ENCODE results near the gene USF1.
A peak's percentile ranks its signal among the peaks of the same experiment; 100 is the strongest.
"Not testable (repeated sequence)": the region's sequence is repeated elsewhere in the genome, so short reads cannot be mapped to it uniquely, and the experiment has no call there.

Gene USF1

GRCh38 chr1:161008869-161009510 lies 36.8 kb downstream of the USF1 start:
- DNase-seq, result no peak
- TF ChIP-seq GATA1 (IDR thresholded peaks at IDR 0.05; ENCODE audit: low read depth, low read length), result no peak
- TF ChIP-seq POLR2A (IDR thresholded peaks at IDR 0.05; ENCODE audit: low read length), result no peak

- no peak for TF ChIP-seq GATA1 (IDR thresholded peaks at IDR 0.05; ENCODE audit: low read depth, low read length)
- TF ChIP-seq POLR2A (IDR thresholded peaks at IDR 0.05; ENCODE audit: low read length), result no peak
- no peak for DNase-seq
These were observed 38.4 kb downstream of the USF1 start for GRCh38 chr1:161007369-161007768.

- DNase-seq, result no peak
- TF ChIP-seq GATA1 (IDR thresholded peaks at IDR 0.05; ENCODE audit: low read depth, low read length) (no peak), POLR2A (IDR thresholded peaks at IDR 0.05; ENCODE audit: low read length) (no peak)
These were observed 39.2 kb downstream of the USF1 start for GRCh38 chr1:161006563-161006962.

GRCh38 chr1:161001525-161001924 lies 44.3 kb downstream of the USF1 start:
- DNase-seq, result no peak

GRCh38 chr1:161000736-161001480 lies 44.9 kb downstream of the USF1 start:
- DNase-seq, result no peak
- TF ChIP-seq GATA1 (IDR thresholded peaks at IDR 0.05; ENCODE audit: low read depth, low read length), result no peak
- TF ChIP-seq POLR2A (IDR thresholded peaks at IDR 0.05; ENCODE audit: low read length), result no peak

More at GRCh38 chr1:161001525-161001924, 44.3 kb downstream of the USF1 start:
- no peak for TF ChIP-seq GATA1 (IDR thresholded peaks at IDR 0.05; ENCODE audit: low read depth, low read length)
- TF ChIP-seq POLR2A (IDR thresholded peaks at IDR 0.05; ENCODE audit: low read length), result no peak

DNA sequence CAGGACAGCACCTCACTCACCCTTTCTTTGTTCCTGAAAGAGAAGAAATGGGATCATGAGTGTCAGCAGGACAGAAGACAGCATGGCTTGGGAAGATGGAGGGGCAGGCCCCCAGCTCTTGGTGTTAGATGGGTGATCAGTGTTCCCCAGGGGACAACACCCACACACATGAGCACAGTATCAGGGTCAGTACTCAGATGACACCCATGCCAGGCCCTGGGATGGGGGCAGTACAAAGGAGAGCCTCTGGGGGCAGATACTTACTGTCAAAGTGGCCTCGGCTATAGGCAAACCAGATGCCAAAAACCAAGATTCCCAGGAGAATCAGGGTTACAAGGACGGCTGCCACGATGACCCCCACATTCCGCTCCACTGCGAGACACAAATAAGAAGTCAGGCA lies 46.4 kb downstream of the USF1 start:
- no peak for DNase-seq

DNA sequence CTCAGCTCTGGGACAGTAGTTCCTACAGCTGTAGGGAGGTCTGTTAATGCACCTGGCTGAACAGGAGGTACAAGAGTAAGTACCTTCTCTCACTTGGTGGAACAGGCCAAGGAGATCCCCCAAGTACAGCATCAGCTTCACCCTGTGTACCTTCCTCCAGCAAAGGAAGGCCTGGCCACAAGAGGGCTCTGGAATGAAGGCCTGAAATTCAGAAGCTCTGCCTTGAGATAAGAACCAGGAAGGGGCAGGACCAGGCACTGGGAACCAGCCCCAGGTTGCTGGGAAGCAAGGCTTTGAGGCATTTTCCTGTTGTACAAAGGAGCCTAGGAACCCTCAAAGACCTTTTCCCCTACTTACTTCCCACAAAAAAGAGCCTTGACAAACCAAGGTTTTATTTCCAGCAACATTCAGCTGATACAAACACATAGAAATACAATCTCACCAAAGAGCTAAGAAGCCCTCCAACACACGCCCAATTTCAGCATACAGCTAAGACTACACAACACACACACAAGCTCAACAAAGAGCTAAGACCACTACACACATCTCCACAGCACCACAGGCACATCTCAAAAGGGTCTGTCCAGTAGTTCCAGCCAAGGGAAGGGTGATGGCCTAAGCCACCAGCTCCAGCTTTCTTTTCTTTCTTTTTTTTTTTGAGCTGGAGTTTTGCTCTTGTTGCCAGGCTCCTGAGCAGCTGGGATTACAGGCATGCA lies 48.3 kb downstream of the USF1 start:
- peak; percentile 76 to 84 for DNase-seq
- TF ChIP-seq POLR2A (IDR thresholded peaks at IDR 0.05; ENCODE audit: low read length) (no peak), GATA1 (IDR thresholded peaks at IDR 0.05; ENCODE audit: low read depth, low read length) (no peak)

More for the DNA sequence above, 46.4 kb downstream of the USF1 start:
- TF ChIP-seq GATA1 (IDR thresholded peaks at IDR 0.05; ENCODE audit: low read depth, low read length) (no peak), POLR2A (IDR thresholded peaks at IDR 0.05; ENCODE audit: low read length) (no peak)

- TF ChIP-seq GATA1 (IDR thresholded peaks at IDR 0.05; ENCODE audit: low read depth, low read length), result no peak
- no peak for TF ChIP-seq POLR2A (IDR thresholded peaks at IDR 0.05; ENCODE audit: low read length)
- DNase-seq, result no peak
These were observed 49.6 kb downstream of the USF1 start for GRCh38 chr1:160996178-160996577.

DNA sequence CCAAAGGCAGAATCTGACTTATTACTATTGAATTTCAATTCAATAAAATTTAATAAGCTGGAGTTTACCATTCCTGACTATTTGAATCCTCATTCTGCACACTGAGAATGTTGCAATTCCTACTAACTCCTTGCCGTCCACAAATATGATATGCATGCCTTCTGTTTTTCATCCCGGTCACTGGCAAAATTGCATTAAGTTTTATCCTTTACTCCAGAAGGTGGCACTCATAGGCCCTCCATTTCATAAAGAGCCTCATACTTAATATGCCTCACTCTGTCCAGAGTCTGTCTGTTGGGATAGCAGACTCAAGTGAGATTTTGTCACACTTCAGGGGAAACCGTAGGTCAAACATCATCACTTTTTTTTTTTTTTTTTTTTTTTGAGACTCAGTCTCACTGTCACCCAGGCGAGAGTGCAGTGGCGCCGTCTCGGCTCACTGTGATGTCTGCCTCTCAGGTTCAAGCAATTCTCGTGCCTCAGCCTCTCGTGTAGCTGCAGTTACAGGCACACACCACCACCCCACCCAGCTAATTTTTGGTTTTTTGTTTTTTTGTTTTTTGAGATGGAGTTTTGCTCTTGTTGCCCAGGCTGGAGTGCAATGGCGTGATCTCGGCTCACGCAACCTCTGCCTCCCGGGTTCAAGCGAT lies 52.1 kb downstream of the USF1 start:
- DNase-seq, result peak; percentile 31 to 51

DNA sequence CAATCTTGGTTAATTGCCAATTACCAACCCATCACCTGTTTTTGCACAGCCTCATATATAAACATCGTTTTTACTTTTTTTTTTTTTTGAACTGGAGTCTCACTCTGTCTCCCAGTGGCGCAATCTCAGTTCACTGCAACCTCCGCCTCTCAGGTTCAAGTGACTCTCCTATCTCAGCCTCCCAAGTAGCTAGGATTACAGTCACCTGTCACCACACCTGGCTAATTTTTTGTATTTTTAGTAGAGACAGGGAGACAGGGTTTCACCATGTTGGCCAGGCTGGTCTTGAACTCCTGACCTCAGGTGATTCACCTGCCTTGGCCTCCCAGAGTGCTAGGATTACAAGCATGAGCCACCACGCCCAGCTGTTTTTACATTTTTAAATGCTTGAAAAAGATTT lies 53.7 kb downstream of the USF1 start:
- not testable (repeated sequence) for DNase-seq

More for the DNA sequence above, 52.1 kb downstream of the USF1 start:
- TF ChIP-seq POLR2A (IDR thresholded peaks at IDR 0.05; ENCODE audit: low read length) (no peak), GATA1 (IDR thresholded peaks at IDR 0.05; ENCODE audit: low read depth, low read length) (no peak)
